Activated CD4-positive, alpha-beta T cell treated with anti-CD3 and anti-CD28 coated beads for 4 hours (primary cell): ENCODE results near the gene ITPR1.

Experiments
- DNase-seq, 2 donors: peaks; one replicate each; pipeline ENCODE4 v3.0.0-alpha.2; 2020

Gene ITPR1

DNA sequence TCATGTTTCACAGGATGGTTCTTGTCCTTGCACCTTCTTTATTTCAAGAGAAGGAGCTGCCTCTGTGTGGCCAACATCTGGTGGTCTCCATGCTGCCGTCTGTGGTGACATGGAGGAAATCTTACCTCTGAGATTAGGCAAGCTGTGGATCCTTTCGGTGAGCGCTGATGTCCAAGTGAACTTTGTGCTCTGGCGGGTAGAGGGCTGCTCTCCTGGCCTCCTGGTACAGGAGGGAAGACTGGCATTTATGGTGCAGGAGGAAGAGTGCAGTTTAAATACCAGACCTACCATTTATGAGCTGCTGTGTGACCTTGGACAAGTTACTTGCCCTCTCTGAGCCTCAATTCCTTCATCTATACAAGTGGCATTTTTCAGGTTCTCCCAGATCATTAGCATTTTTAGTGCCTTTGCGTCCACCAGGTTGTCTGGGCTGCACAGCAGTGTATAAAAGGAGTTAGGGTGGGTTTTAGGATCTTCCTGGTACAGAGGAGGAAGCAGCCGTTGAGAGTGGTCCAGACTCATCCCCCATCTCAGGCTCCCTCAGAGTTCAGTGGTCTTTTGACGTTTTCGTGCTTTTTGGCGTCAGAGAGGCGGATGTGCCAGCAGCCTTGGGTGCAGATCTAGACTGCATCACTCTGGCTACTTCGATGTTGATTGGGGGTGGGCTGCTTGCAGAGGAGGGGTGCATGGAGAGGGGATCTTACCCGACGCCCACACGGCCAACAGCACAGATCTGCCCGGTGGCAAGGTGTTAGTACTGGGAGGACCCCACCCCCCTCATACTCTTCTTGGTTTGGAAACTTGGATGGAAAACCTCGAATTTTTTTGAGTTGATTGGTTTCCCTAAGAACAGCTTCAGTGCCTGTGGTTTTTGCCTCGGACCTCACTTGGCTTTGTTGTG is 162.2 kb downstream of the ITPR1 start:
- no peak for DNase-seq

DNA sequence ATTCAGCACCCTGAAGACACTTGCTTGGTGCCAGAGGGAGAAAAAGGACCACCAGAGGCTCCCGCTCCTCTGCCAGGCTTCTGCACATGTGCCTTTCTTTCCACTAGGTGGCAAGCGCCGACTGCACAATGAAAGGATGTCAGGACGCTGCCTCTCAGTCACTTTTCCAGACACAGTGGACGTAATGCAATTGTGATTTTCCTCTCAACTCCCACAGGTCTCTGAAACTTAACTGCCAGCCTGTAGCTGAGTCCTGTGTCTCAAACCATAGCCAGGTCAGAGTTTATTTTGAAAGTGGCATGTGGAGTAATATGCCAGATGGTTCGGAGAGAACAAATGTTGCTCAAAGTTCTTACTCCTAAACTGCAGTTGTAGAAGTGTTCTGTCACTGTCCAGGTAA is 162.9 kb downstream of the ITPR1 start:
- no peak for DNase-seq

DNA sequence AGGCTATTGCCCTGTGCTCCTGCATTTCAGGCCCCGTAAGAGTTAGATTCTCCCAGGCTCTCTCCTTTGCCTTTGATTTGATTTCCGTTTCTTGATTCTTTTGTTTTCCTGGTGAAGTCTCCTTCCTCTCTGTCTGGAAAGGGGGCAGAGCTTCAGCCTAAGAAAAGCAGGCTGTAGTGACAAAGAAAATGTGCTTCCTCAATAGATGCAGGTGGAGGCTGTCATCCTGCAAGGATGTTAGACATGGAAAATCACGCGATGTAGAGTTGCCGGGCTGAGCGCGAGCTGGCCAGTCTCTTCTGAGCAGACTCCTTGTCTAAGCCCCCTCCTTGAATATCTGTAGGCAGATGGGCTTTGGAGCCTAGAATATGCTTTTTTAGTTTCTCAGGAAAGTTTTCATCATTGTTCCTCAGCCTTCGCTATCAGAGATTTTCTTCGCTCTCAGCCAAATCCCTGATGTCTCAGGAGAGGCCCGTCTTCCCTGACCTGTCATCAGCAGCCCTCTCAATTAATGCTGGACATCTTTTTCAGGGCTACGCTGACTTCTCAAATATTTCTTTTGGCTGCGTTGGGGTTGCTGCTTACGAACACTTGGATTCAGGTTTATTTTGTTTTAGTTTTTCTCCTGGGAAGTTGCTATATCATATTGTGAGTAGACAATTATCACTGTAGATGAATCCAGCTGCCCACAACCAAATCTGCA is 163.6 kb downstream of the ITPR1 start:
- no peak for DNase-seq

DNA sequence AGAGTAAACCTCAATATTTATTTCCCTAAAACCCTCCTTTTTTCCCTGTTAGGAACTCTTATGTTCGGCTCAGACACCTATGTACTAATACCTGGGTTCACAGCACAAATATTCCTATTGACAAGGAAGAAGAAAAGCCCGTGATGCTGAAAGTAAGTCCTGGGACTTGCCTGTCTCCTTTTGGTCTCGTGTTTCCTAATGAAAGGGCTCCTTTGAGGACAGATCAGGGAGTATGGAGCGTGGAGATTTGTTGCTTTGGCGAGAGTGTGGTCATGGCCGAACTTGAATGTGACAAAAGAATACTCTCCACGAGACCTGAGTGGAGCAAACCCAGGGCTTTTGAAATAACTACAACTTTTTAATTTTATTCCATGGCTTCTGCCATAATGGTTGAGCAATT is 167.8 kb downstream of the ITPR1 start:
- DNase-seq = no peak

DNA sequence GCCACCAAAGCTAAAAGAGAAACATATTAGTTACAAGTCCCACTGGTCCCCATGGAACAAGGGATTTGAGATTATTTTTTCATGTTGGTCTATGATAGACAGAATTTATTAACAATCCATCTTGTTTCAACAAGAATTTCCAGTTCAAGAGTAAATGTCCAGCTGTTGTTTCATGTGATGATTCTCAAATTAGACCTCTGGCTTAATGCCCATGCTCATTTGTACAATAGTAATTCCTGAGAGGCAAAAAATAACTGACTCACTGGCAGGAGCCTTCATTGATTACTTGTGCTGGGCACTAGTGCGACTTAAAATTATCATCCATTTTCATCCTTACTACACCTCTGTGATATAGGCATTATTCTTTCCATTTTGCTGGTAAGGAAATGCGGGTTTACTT is 171.3 kb downstream of the ITPR1 start:
- no peak for DNase-seq

DNA sequence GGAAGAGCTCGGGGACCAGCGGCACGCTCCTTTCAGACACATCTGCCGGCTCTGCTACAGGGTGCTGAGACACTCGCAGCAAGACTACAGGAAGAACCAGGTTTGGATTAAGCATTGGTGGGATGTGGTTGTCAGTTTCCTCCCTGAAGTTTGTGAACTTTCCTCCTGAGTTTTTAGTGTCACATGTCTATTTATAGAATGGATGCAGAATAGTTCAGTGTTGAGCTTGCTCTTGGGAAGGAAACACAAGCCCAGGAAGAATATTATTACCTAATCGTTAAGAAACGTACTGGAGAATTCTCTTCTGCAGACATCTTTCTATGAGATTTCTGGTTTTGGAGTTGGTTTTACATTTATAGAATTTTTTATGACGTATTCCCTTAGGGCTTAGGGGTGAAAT is 172.0 kb downstream of the ITPR1 start:
- DNase-seq = no peak

DNA sequence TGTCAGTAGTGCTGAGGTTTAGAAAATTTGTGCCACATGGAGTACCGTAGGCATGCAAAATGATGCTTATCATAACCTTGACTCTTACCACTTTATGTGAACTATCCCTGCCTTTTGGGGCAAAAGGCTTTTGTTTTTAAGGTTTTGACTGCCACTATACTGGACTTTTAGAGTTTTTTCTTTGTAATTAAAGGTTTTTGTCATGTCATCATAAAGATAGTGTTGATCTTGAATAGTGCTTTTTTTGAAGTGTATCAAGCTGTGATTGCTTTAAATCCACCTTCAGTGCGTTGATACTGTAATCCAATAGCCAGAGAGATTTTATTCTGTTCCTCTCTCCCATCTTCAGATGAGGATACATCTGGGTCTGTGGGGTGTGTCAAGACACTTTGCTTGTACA is 172.9 kb downstream of the ITPR1 start:
- DNase-seq = no peak

DNA sequence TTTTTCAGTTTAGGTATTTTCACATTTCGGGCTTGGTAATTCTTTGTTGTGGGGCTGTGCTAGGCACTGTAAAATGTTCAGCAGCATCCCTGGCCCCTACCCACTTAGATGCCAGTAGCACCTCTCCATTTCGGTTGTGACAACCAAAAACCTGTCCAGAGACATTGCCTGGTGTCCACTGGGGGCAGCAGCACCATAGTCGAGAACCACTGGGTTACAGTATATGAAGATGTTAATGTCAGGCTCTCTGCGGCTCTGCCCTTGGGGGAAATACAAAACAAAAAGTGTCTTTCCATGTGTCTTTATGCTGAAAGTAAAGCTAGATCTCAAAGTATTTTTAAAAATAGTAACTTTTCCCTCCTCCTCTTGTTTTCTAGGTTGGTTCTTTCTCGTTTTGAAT is 177.2 kb downstream of the ITPR1 start:
- DNase-seq = no peak

DNA sequence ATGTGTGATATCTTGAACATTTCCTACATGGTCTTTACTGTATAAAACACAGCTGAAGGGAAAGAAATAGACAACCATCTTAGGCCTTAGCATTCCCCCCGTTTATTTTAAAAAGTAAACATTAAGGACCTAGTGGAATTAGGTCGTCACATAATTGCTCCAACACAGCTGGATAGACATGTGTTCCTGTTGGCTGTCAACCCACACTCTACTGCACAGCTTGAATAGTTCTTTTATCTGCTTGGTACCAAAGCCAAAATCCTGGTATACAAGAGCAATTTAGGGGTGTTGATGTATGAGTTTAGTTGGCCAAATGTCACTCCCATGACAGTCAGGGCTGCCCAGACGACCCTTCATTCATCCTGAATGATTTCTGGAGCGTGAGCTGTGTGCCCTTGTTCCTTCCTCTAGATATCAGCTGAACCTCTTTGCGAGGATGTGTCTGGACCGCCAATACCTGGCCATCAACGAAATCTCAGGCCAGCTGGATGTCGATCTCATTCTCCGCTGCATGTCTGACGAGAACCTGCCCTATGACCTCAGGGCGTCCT is 179.7 kb downstream of the ITPR1 start:
- no peak for DNase-seq

DNA sequence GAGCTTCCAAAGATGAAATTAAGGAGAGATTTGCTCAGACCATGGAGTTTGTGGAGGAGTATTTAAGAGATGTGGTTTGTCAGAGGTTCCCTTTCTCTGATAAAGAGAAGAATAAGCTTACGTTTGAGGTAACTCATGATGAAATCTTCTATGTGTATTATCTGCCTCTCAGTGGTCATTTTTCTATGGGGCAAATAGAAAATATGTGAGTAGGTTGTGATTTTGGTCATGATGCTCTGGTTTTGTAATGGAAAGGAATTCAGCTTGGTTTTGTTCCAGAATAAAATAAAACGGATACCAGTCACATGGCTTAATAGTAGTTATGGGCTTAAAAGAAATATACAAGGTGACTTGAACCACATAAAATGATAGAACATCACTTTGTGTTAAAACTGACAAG is 181.1 kb downstream of the ITPR1 start:
- DNase-seq = no peak

DNA sequence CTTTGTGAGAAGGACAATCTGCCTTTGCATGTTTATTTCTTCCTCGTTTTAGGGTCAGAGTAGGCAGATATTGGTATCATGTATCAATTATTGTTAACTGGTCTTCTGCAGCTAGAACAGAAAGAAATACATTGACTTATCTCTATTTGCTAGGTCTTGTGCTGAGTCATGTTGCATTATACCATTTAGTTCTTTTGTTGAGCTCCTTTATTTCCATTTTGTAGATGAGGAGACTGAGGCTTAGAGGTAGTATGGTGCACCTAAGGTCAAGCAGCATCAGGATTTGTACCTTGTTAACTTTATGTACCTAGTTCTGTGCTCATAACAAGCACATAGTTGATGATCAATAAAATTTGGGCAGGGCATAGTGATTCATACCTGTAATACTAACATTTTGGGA is 182.6 kb downstream of the ITPR1 start:
- no peak for DNase-seq

DNA sequence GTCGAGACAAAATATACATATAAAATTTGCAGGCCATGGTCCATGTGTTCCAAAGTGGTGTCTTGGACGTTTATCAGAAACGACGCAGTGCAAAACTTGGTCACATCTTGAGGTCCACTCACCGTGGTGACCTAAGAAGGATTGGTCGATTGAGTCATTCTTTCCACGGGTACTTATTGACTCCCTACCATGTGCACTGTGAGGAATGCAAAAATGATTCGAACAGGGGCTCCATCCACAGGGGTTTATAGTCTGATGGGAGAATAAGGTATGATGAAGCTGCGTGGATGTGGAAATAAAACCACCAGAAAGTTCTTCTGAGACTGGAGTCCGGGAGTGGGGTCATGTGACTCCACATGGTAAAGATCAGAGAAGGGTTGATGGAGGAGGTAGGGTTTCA is 185.2 kb downstream of the ITPR1 start:
- DNase-seq = no peak

DNA sequence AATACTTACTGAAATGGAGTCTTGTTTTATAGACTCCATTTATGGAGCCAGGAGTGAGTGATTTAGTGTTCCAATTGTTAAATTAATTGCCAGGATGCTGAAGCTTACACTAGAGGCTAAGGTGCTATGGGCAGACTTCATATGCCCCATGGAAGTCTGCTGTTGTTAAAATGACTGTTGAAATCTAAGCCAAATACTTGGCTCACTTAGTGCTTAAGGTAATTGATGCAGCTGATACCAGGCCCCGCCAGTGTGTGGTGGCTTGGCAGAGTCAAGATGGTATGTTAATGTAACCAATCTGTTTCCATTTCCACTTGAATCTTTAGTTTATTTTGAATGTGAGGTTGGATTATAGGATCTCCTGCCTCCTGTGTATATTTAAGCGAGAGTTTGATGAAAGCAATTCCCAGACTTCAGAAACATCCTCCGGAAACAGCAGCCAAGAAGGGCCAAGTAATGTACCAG is 187.1 kb downstream of the ITPR1 start:
- no peak for DNase-seq

DNA sequence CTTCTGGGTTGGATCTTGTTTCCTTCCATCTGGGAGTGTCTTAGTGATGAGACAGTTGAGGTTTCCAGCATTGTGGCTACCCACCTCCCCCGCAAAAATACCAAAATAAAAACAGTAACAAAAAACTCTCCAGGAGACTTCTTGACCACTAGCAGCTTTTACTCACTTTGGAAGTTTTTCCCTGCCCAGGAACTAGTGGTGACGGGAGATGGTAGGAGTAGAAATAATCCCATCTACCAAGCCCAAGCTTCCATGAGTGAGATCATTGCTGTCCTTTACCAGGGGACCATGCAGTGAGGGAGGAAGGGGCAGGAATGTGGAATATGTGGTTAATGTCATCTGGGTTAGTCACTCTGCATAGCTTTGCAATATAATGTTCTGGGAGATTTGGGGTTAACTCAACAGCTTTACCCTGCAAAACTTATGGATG is 187.7 kb downstream of the ITPR1 start:
- no peak for DNase-seq

DNA sequence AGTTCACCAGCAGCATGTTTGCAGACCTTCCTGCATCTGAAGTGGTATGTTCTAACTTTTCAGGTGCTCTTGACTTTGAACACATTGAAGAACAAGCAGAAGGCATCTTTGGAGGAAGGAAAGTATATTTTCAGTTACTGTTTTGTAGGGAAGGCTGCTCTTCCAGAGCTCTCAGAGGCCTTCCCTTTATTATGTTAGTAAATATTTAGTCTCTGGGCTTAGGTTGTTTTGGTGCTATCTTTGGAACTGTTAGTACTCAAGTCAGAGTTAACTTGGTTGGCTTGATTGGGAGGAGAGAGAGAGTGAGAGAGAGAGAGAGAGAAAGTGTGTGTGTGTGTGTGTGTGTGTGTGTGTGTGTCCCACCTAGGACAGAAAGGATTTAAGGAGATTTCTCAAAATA is 188.2 kb downstream of the ITPR1 start:
- DNase-seq = no peak

DNA sequence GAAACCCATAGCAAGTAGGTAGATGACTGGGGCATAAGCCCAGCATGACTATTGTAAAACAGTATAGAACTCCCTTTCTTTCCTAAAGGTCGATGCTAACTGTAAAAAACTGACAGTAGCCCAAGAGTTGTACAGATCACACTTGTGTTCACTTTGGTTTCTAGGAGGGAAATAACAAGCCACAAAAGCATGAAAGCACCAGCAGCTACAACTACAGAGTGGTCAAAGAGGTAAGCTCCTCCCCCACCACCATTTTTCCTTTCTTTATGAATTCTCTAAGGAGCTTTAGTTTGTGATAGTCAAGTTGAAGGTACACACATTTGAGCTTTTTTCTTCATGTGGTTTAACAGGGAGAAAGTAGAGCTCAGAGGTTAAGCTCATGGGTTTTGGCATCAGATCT is 191.0 kb downstream of the ITPR1 start:
- no peak for DNase-seq

DNA sequence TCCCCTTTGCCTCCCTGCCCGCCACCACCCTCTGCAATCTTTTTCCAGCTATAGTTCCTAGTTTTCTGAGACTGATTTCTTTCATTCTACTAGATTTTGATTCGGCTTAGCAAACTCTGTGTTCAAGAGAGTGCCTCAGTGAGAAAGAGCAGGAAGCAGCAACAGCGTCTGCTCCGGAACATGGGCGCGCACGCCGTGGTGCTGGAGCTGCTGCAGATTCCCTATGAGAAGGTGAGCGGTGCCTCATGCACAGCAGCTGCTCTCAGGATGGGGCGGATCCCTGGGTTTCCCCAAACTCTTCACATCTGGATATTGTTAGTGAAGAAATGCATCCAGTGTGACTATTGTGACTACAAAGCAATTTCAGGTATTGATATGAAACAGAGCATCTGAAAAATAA is 191.8 kb downstream of the ITPR1 start:
- DNase-seq = no peak

DNA sequence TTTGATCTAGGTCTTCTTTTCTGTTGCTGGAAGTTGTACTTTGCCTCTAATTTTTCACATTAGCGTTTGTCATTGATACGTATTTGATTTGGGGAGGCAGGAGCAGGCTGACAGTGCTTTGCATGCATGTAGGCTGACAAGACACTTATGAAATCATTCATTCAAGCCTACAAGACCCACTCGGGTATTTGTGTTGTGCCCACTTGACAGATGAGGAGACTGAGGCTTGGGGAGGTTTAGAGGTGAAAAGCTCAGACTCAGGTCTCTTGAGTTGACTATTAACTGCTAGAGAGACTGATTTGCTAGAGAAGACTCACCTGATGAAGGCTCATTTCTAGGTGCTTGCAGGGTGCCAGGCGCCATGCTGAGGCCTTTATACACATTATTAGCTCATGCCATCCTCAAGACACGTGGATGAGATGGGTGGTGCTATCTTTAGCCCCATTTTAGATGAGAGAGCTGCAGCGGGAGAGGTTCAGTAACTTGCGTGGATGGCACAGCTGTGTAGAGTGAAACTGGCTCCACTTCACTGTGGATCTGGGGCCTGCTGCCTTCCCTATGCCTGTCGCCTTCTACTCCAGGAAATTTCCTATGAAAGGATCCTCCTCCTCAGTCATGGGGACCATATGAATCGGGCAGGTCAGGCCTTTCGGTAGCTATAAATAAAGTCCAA is 192.7 kb downstream of the ITPR1 start:
- DNase-seq = no peak

DNA sequence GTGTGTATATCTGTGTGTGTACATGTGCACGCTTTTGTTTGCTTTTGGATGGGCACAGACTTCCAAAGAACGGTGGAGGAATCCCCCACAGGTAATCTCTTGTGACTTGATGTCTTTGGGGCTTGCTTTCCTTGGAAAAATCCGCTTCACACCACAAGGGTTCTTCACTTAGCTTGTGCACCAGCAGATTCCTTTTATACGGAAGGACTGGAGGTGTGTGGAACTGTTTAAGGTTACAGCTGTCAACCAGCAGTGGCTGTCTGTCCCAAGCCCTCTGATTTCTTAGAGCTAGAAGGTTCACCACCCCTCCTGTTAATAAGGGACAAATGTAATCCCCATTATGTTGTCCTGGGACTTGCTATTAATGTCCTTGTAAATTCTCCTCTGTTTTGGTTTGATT is 193.5 kb downstream of the ITPR1 start:
- no peak for DNase-seq

DNA sequence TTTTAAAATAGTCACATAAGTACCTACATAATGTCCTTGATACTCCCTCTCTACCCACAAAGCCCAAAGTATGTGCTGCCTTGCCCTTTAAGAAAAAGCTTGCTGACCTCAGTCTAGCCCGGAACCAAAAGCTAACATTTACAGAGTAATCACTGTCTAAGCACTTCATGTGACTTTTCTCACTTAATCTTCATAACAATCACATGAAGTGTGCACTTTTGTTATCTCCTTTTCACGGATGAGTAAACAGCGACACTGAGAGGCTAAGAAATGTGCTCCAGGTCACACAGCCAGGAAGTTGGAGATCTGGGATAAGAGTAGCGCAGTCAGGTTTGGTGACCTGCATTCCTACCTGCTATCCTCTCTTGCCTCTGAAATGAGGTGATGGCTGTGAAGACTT is 194.0 kb downstream of the ITPR1 start:
- no peak for DNase-seq

DNA sequence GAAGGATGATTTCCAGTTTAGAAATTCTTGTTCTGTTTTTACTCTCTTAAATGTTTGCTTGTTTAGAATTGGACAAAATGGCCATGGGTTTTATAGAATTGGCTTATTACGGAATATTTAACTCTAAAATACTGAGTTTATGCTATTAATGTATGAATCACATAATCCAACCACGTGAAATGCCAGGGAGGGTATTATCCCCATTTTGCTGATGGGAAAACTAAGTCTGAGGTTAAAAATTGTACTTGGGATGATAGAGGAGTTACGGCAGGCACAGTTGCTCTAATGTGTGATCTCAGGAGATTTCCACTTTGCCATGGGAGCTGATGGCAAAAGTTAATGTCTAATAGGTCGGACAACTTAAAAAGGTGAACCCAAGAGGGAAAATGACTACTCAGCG is 194.4 kb downstream of the ITPR1 start:
- no peak for DNase-seq

DNA sequence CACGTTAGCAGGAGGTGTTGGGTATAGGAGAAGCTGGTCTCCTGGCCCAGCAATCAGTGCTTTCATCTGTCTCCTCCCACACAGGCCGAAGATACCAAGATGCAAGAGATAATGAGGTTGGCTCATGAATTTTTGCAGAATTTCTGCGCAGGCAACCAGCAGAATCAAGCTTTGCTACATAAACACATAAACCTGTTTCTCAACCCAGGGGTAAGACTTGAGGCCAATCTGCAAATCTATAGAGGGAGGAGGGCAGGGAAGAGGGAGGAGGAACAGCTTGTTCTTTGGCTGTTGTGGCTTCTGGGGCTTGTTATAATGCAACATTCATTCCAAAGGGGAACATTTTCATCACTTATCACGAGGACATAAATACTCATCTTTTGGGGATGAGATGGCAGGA is 195.3 kb downstream of the ITPR1 start:
- DNase-seq = no peak

DNA sequence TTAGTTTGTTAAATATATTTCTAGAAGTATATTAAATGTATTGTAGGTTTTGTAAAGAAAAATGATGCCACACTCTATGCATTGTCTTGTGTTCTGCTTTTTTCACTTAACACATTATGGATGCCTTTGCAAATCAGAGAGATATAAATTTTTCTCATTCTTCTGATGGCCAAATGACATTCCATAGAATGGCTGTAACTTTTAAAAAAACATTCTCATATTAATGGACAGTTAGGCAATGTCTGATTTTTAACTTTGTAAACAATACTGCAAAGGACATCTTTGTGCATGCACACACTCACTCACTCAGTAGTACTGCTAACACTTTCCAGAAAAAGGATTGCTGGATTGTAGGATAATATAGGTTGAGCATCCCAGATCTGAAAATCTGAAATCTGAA is 195.9 kb downstream of the ITPR1 start:
- no peak for DNase-seq

DNA sequence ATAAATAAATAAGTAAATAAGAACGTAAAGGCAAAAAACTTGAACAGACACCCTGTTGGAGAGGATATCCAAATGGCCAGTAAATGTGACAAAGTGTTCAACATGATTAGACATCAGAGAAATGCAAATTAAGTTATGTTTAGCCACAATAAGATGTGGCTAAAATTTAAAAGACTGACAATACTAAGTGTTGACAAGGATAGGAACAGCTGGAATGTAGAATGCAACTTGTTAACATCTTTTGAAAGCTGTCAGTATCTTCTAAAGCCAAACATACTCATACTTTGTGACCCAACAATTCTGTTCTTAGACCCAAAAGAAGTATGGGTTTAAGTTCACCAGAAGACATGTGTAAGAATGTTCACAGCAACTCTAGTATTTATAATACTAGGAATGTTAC is 197.1 kb downstream of the ITPR1 start:
- no peak for DNase-seq
